Stimulated activated CD4-positive, alpha-beta T cell treated with anti-CD3 and anti-CD28 coated beads, Interleukin-4, amount 100 ng/mL, for 48 hours (primary cell): Measurements from ENCODE around the gene SIPA1L2.
"Not testable (repeated sequence)": the region's sequence is repeated elsewhere in the genome, so short reads cannot be mapped to it uniquely, and the experiment has no call there.

Experiments
- DNase-seq, 2 donors: peaks; one replicate each; pipeline ENCODE4 v3.0.0-alpha.2; 2020; ENCODE audit warnings: low read depth in 2 of 2

Gene SIPA1L2

GRCh38 chr1:232614811-232615210 is 15.1 kb downstream of the SIPA1L2 start:
- DNase-seq, result no peak

GRCh38 chr1:232613752-232614381 is 16.1 kb downstream of the SIPA1L2 start:
- DNase-seq, result no peak

GRCh38 chr1:232612836-232613235 is 17.1 kb downstream of the SIPA1L2 start:
- DNase-seq, result not testable (repeated sequence)

- no peak for DNase-seq
Measured at GRCh38 chr1:232611834-232612233, 18.1 kb downstream of the SIPA1L2 start.

GRCh38 chr1:232610902-232611745 is 18.8 kb downstream of the SIPA1L2 start:
- DNase-seq, result not testable (repeated sequence)

DNA sequence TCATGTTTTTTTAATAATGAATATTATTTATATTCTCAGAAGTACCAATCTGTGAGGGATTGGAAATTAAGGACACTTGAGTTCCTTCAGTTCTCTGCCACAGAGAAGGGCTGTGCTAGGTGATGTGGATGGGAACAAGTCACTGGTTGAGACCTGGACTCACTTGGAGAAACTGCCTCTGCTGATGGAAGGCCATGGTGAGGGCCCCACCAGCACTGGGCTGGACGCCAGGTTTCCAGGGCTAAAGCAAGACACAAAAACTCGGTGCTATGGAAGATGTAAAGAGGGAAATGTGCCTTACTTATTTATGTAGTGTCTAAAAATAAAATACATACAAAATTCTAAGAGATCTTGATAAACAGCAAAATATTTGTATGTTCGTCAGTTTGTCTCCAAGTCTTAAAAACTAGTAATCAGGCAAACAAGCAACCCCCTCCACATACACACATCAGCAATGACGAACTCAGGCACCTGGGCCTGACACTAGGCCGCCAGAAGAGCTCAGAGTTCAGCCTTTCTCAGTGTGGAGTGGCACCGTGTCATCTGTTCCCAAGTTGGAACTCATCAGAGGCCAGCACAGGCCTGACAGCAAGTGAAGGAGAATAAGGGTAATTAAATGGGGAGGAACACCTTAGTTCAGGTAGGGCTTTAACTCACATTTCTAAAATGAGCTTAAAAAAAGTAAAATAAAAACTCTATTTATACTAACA is 19.6 kb downstream of the SIPA1L2 start:
- DNase-seq, result no peak

GRCh38 chr1:232608427-232608826 is 21.5 kb downstream of the SIPA1L2 start:
- no peak for DNase-seq

- DNase-seq, result no peak
Measured at GRCh38 chr1:232602622-232603021, 27.3 kb downstream of the SIPA1L2 start.

GRCh38 chr1:232600424-232601258 is 29.3 kb downstream of the SIPA1L2 start:
- no peak for DNase-seq

DNA sequence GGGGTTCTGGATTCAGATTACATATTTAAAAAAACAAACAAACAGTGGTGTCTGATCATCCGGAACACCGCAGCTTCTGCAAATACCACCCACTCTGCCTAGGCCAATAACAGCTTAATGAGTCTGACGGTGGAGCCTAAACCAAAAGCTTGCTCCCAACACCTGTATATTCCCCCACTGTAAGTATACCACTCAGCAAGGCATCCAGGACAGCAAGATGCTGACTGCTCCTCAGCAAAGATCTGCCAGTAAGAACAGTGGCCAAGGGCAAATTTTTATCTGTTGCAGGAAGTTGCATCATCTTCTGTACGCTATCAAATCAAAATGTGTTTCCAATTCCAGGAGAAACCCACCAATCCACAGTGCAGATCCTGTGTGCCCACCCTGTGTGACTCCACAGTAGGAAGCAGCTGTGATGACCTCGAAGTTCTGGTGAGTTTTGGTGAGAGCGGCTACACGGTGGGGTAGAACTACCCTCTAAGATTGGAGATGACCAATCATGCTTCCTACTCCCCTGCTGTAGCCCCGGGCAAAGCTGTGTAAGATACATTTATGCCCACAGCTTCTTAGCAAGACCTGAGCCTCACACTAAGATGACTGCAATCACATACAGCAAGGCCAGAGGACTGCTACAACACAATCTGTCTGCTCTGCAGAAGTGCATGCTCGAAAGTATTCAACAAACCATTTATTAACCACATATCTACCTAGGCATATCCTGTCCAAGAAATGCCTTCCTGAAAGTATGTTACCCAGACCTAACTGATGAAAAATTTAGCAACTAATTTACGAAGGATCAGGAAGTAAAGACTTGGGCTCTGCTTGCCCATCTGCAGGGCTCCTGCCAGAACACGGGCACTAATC is 30.5 kb downstream of the SIPA1L2 start:
- DNase-seq, result no peak

GRCh38 chr1:232598837-232599177 is 31.1 kb downstream of the SIPA1L2 start:
- DNase-seq, result no peak

DNA sequence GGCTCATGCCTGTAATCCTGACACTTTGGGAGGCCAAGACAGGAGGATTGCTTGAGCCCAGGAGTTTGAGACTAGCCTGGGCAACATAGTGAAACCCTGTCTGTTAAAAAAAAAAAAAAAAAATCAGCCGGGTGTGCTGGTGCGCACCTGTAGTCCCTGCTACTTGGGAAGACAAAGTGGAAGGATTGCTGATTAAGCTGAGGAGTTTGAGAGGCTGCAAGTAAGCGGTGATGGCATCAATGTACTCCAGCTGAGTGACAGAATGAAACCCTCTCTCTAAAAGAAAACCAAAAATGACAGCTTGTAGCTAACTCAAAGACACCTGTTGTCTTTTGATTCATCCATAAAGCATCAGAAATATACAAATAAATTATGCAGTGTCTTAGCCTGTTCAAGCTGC is 31.8 kb downstream of the SIPA1L2 start:
- no peak for DNase-seq

DNA sequence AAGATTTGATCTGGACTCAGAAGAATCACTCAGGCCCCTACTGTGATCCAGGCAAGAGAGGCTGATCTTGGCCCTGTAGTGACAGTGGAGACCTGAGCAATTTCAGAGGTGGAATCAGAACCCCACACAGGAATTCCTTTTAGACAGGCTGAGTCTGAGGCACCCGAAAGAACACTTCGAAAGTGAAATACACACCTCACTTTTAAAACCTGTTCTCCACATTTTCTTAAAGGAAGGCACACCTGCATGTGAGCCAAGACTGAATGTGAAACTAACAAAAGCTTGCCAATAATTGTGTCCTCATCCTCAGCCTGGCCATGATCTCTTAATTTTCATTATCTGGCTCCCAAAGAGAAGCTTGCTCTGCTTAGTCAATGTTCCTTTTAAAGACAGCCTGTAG is 32.2 kb downstream of the SIPA1L2 start:
- DNase-seq, result no peak

DNA sequence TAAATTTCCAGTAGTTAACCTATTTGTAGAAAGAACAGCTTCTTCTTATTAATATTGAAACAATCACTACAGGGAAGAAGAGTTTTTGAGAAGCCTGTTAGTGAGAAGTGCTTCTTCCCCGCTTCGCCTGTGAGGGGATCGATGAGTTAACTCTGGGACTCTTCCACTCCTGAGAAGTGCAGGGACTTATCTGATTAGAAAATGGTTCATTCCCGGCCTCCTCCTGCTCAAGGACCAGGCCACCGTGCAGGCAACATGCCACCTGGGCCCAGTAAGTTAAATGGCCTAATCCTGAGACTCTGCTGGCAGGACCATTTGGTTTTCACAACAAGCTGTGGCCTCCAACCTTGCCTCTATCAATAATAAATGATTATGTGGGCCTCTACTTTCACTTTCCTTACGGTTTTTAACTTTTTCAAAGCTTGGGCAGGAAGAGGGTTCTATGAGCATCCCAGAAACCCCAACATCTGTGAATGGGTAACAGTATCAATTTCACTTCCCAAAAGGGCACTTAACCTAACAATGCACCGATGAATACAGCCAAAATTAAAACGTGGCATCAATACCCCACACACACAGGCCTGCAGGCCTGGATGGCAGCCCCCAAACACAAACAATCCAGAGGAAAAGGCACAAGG is 33.1 kb downstream of the SIPA1L2 start:
- DNase-seq, result no peak

DNA sequence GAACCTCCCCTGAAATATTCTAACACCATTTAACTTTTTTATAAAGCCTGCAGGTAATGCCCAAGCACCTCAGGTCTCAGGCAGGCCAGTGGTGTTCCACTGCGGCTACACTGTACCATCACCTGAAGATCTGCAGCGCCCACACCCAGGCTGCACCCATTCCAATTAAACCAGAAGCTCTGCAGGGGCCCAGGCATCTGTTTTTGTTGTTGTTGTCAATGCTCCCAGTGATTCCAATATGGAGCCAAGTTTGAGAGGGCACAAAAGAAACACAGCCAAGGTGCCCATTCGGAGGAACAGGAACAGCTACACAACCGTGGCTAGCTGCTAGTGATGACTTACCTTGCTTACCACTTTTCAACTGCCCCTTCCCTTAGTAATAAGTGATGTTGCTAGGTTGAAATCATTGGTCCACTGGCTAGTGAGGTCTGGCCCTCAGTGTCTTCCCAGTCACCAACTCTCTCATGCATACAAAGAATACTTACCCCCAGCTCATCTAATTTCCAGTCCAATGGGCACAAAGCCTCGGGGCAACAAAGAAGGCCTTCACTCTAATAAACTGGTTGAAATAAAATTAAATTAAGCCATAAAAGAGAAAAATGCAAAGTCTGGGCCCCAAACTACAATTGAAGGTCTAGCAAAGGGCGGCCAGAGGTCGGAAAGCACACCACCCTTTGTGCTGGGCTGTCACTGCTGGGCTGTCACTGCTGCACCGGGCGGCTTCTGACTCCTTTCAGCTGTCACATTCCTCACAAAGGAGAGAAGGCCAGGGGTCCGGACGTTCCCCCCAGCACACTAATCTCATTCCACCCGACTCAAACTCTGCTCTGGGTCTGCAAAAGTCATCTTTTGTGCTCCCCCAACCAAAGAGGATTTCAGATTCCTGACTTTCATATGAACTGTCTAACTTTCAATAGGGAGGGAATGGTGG is 34.9 kb downstream of the SIPA1L2 start:
- DNase-seq, result no peak

GRCh38 chr1:232593717-232594502 is 36.0 kb downstream of the SIPA1L2 start:
- DNase-seq, result no peak

DNA sequence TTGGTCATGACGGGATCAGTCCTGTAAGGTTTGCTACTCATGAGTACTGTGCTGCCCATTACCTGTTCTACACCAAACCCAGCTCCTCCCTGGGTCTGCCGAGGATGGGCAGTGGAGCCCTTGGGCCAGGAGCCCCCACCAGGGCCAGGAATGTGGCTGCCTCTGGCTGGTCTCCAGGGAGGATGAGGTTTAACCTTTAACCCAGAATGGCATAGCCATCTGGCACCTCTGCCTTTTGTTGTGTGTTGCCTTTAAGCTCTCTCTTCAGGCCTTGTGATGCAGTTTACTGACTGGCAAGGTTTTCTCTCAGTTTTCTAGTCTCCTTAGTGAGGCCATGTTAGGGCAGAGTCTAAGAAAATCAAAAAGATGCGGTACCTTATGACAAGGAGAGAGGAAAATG is 38.6 kb downstream of the SIPA1L2 start:
- DNase-seq, result no peak

DNA sequence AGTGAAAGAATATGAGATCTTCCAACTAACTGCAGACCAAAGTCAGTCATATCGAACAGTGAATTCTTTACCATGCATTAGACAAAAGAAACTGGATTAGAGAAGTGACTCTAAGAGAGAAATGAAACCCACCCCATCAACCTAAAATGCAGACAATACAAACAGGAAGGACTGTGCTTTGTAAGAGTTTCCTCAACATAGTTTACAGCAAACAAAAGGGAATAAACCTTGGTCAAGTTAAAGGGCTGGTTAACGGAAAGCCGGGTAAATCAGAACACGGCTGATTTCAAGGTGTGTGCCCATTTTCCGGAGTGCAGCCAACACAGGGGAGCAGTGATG is 39.2 kb downstream of the SIPA1L2 start:
- no peak for DNase-seq
